GM23338 (cell line): ENCODE results near the gene MLLT3. TPM values are rescaled to one million over a fixed set of nuclear protein-coding genes. Genes with fewer than 3 reads are reported as not detected.

ENCODE experiments used
- ATAC-seq: fragments of 200-7000 bp; cut with Tn5 transposase; 3 replicates; pipeline ENCODE4 v1.9.1; 2020
- DNase-seq: peaks from one replicate; pipeline ENCODE4 v3.0.0-alpha.2; 2015; ENCODE audit warnings: low spot score
- H2AFZ ChIP-seq: fragments of 200-600 bp; sonication (generic); 2 replicates; pipeline ENCODE4 v1.8.0; 2016; ENCODE audit warnings: antibody characterized with exemption, mild to moderate bottlenecking, moderate library complexity
- H3F3A ChIP-seq: fragments of 200-600 bp; sonication (generic); replicated peaks from 2 replicates; pipeline ENCODE4 v1.8.0; 2017; ENCODE audit warnings: antibody characterized with exemption, mixed run types, low read depth
- H3K27ac ChIP-seq: fragments of 200-600 bp; sonication (generic); 2 replicates; pipeline ENCODE4 v1.6.1; 2016; ENCODE audit warnings: low read depth
- H3K27me3 ChIP-seq: fragments of 200-600 bp; sonication (generic); 2 replicates; pipeline ENCODE4 v1.8.0; 2016; ENCODE audit warnings: mild to moderate bottlenecking, mixed run types, moderate library complexity; ENCODE audit not compliant: insufficient read depth
- H3K36me3 ChIP-seq: fragments of 200-600 bp; sonication (generic); 2 replicates; pipeline ENCODE4 v1.8.0; 2016; ENCODE audit warnings: mild to moderate bottlenecking; ENCODE audit not compliant: insufficient read depth
- H3K4me1 ChIP-seq: fragments of 200-600 bp; sonication (generic); 2 replicates; pipeline ENCODE4 v1.8.0; 2016; ENCODE audit warnings: mild to moderate bottlenecking, moderate library complexity; ENCODE audit not compliant: insufficient read depth
- H3K4me2 ChIP-seq: fragments of 200-600 bp; sonication (generic); 2 replicates; pipeline ENCODE4 v1.7.1; 2017; ENCODE audit warnings: mixed run types
- H3K4me3 ChIP-seq: fragments of 200-600 bp; sonication (generic); 2 replicates; pipeline ENCODE4 v1.6.1; 2016; ENCODE audit warnings: mixed run types
- H3K79me2 ChIP-seq: fragments of 200-600 bp; sonication (generic); replicated peaks from 2 replicates; pipeline ENCODE4 v1.8.0; 2017; ENCODE audit warnings: mild to moderate bottlenecking; ENCODE audit not compliant: insufficient read depth
- H3K9me2 ChIP-seq: fragments of 200-600 bp; sonication (generic); 2 replicates; pipeline ENCODE4 v1.8.0; 2017; ENCODE audit not compliant: insufficient read depth
- H4K20me1 ChIP-seq: fragments of 200-600 bp; sonication (generic); replicated peaks from 2 replicates; pipeline ENCODE4 v1.8.0; 2017; ENCODE audit warnings: mild to moderate bottlenecking; ENCODE audit not compliant: insufficient read depth
- H3K27ac Mint-ChIP-seq: 2 replicates; pipeline ENCODE4 v1.8.0; 2020; ENCODE audit warnings: inconsistent platforms, mild to moderate bottlenecking, moderate library complexity, mixed read lengths
- H3K27me3 Mint-ChIP-seq: 3 replicates; pipeline ENCODE4 v1.8.0; 2022; ENCODE audit warnings: low read depth, mild to moderate bottlenecking, moderate library complexity, mixed read lengths, inconsistent platforms; ENCODE audit not compliant: insufficient read depth, poor library complexity
- H3K36me3 Mint-ChIP-seq: 3 replicates; pipeline ENCODE4 v1.8.0; 2021; ENCODE audit warnings: low read depth, mild to moderate bottlenecking, inconsistent platforms, moderate library complexity, mixed read lengths
- H3K4me1 Mint-ChIP-seq: 3 replicates; pipeline ENCODE4 v1.8.0; 2020; ENCODE audit warnings: mild to moderate bottlenecking, inconsistent platforms, mixed read lengths
- H3K4me3 Mint-ChIP-seq: 3 replicates; pipeline ENCODE4 v1.8.0; 2021; ENCODE audit warnings: moderate library complexity, mild to moderate bottlenecking, inconsistent platforms, mixed read lengths
- H3K9me3 Mint-ChIP-seq: 3 replicates; pipeline ENCODE4 v1.8.0; 2020; ENCODE audit warnings: moderate library complexity, mild to moderate bottlenecking, inconsistent platforms, mixed read lengths
- CTCF ChIP-seq, 2 experiments: fragments of 200-600 bp in 1 of 2; sonication (generic) in 1 of 2; conservative IDR thresholded peaks; 2 replicates each; pipeline versions ENCODE4 v1.5.1 to v1.6.1; 2016 to 2017; ENCODE audit warnings: antibody characterized with exemption in 2 of 2, low read depth in 2 of 2, mild to moderate bottlenecking in 2 of 2, moderate library complexity in 1 of 2
- ETS1 ChIP-seq: IDR thresholded peaks from 2 replicates; pipeline ENCODE4 v1.6.1; 2016; ENCODE audit warnings: antibody characterized with exemption
- EZH2 ChIP-seq: fragments of 200-600 bp; sonication (generic); IDR thresholded peaks from one replicate; pipeline ENCODE4 v1.8.0; 2017; ENCODE audit warnings: antibody characterized with exemption, mild to moderate bottlenecking, low read depth; ENCODE audit not compliant: unreplicated experiment
- EZH2phosphoT487 ChIP-seq: fragments of 200-600 bp; sonication (generic); IDR thresholded peaks from one replicate; pipeline ENCODE4 v1.8.1; 2018; ENCODE audit warnings: antibody characterized with exemption; ENCODE audit not compliant: unreplicated experiment
- POLR2AphosphoS5 ChIP-seq: IDR thresholded peaks from 2 replicates; pipeline ENCODE4 v1.6.1; 2016; ENCODE audit warnings: antibody characterized with exemption, low read depth
- REST ChIP-seq: IDR thresholded peaks from one replicate; pipeline ENCODE4 v1.6.1; 2018; ENCODE audit warnings: antibody characterized with exemption; ENCODE audit not compliant: unreplicated experiment
- STAT1 ChIP-seq: IDR thresholded peaks from one replicate; pipeline ENCODE4 v1.6.1; 2016; ENCODE audit warnings: antibody characterized with exemption; ENCODE audit not compliant: unreplicated experiment
- ZNF331 ChIP-seq: fragments of 250-450 bp; sonication (Bioruptor Pico); IDR thresholded peaks from 2 replicates; pipeline ENCODE4 v1.5.0; 2020; ENCODE audit warnings: low read depth, mild to moderate bottlenecking, moderate library complexity
- ZNF462 ChIP-seq: fragments of 250-450 bp; sonication (Bioruptor Pico); IDR thresholded peaks from 2 replicates; pipeline ENCODE4 v1.5.0; 2020; ENCODE audit warnings: mild to moderate bottlenecking, moderate library complexity
- polyA plus RNA-seq: library from polyadenylated mRNA; unstranded; fragments of >200 nt; fragmentation: Nextera tagmentation; extraction: Ambion mirVana; gene quantifications from 2 replicates; pipeline ENCODE4 v1.2.1, GENCODE V29; 2016
- total RNA-seq: library from RNA; depleted of rRNA; stranded (reverse); fragments of >200 nt; shearing (Covaris generic); gene quantifications from 2 replicates; pipeline ENCODE4 v1.2.3, GENCODE V29; 2014

The MLLT3 gene
- total and polyA plus RNA-seq, 2 experiments from 2014 or later = 7.5 to 9.5 TPM

- no peak for TF ChIP-seq ZNF462 (CRISPR knock-in tag)
- TF ChIP-seq CTCF (conservative IDR thresholded peaks at IDR 0.05; ENCODE audit: low read depth in 2 of 2) = peak in 1 of 2 experiments; percentile 36; a peak in 2 of 4 replicates
- no peak for TF ChIP-seq ETS1
- no peak for TF ChIP-seq ZNF331 (CRISPR knock-in tag)
These were observed 69.3 kb downstream of the MLLT3 start (continued) for GRCh38 chr9:20552874-20553557.

GRCh38 chr9:20551835-20552234 is 70.5 kb downstream of the MLLT3 start:
- no peak overlapping the region for H3K4me2 ChIP-seq
- peaks cover 2% of the 10 kb centered on the region for H3K27me3 Mint-ChIP-seq
- H3K4me3 ChIP-seq = no peak overlapping the region
- no peak for ATAC-seq
- H3K4me1 Mint-ChIP-seq = peaks cover 28% of the 10 kb centered on the region
- H3K9me2 ChIP-seq = no peaks in the 10 kb centered on the region
- no peaks in the 10 kb centered on the region for H3K79me2 ChIP-seq
- H4K20me1 ChIP-seq = no peaks in the 10 kb centered on the region
- no peak overlapping the region for H3K27ac ChIP-seq
- H3K4me1 ChIP-seq = peaks cover 20% of the 10 kb centered on the region
- peak overlapping the region; percentile 37 for H3K27ac Mint-ChIP-seq
- no peaks in the 10 kb centered on the region for H3K27me3 ChIP-seq
- H3K36me3 ChIP-seq = no peaks in the 10 kb centered on the region
- H3K9me3 Mint-ChIP-seq = no peaks in the 10 kb centered on the region
- no peak overlapping the region for H2AFZ ChIP-seq
- no peaks in the 10 kb centered on the region for H3F3A ChIP-seq
- DNase-seq = no peak
- no peak overlapping the region for H3K4me3 Mint-ChIP-seq
- no peaks in the 10 kb centered on the region for H3K36me3 Mint-ChIP-seq
- TF ChIP-seq POLR2AphosphoS5 = no peak
- TF ChIP-seq CTCF (conservative IDR thresholded peaks at IDR 0.05; ENCODE audit: low read depth in 2 of 2) = no peak
- no peak for TF ChIP-seq EZH2
- no peak for TF ChIP-seq EZH2phosphoT487
- TF ChIP-seq STAT1 = no peak
- TF ChIP-seq REST = no peak
